Measurements from ENCODE around the gene KDM6A. TPM values are rescaled to one million over a fixed set of nuclear protein-coding genes. Genes with fewer than 3 reads are reported as not detected.
"Not testable (repeated sequence)": the region's sequence is repeated elsewhere in the genome, so short reads cannot be mapped to it uniquely, and the experiment has no call there.

KDM6A gene
- polyA plus RNA-seq, 3 donors: 25.1 to 56.1 (median 31.2) TPM

GRCh38 chrX:45070116-45071007 is 197.4 kb downstream of the KDM6A start:
- peak; percentile 31 for DNase-seq

GRCh38 chrX:45073011-45073410 is 200.0 kb downstream of the KDM6A start:
- not testable (repeated sequence) for DNase-seq

- no peak for DNase-seq
Observed at GRCh38 chrX:45077748-45078424, 204.9 kb downstream of the KDM6A start.

- DNase-seq: no peak
Observed at GRCh38 chrX:45083314-45083713, 210.3 kb downstream of the KDM6A start.

GRCh38 chrX:45110494-45110893 is 237.5 kb downstream of the KDM6A start:
- no peak for DNase-seq

- no peak for DNase-seq
Observed at GRCh38 chrX:45126158-45126557, 253.2 kb downstream of the KDM6A start.

- DNase-seq: no peak
Observed at GRCh38 chrX:45128896-45129454, 256.0 kb downstream of the KDM6A start.

- DNase-seq: no peak
Observed at GRCh38 chrX:45133465-45133864, 260.5 kb downstream of the KDM6A start.

- no peak for DNase-seq
Observed at GRCh38 chrX:45134315-45134731, 261.3 kb downstream of the KDM6A start.

GRCh38 chrX:45134775-45135174 is 261.8 kb downstream of the KDM6A start:
- no peak for DNase-seq

- not testable (repeated sequence) for DNase-seq
Observed at GRCh38 chrX:45135391-45136075, 262.5 kb downstream of the KDM6A start.

GRCh38 chrX:45137531-45137930 is 264.5 kb downstream of the KDM6A start:
- no peak for DNase-seq

- no peak for DNase-seq
Observed at GRCh38 chrX:45138525-45138924, 265.5 kb downstream of the KDM6A start.

GRCh38 chrX:45140812-45141211 is 267.8 kb downstream of the KDM6A start:
- DNase-seq: no peak

- no peak for DNase-seq
Observed at GRCh38 chrX:45142185-45142584, 269.2 kb downstream of the KDM6A start.

GRCh38 chrX:45143455-45143854 is 270.5 kb downstream of the KDM6A start:
- no peak for DNase-seq

- DNase-seq: no peak
Observed at GRCh38 chrX:45145492-45146215, 272.7 kb downstream of the KDM6A start.

GRCh38 chrX:45150821-45151220 is 277.8 kb downstream of the KDM6A start:
- DNase-seq: no peak

GRCh38 chrX:45154033-45154360 is 281.0 kb downstream of the KDM6A start:
- no peak for DNase-seq

- no peak for DNase-seq
Observed at GRCh38 chrX:45154462-45154861, 281.5 kb downstream of the KDM6A start.

- no peak for DNase-seq
Observed at GRCh38 chrX:45157647-45158046, 284.7 kb downstream of the KDM6A start.
